ENCODE results near the gene KLF15. TPM values are rescaled to one million over a fixed set of nuclear protein-coding genes. Genes with fewer than 3 reads are reported as not detected.
"Not testable (repeated sequence)": the region's sequence is repeated elsewhere in the genome, so short reads cannot be mapped to it uniquely, and the experiment has no call there.

Gene KLF15
- total RNA-seq, 6 experiments from 2014 or later, result 0.63 to 1.2 (median 0.81) TPM

DNA sequence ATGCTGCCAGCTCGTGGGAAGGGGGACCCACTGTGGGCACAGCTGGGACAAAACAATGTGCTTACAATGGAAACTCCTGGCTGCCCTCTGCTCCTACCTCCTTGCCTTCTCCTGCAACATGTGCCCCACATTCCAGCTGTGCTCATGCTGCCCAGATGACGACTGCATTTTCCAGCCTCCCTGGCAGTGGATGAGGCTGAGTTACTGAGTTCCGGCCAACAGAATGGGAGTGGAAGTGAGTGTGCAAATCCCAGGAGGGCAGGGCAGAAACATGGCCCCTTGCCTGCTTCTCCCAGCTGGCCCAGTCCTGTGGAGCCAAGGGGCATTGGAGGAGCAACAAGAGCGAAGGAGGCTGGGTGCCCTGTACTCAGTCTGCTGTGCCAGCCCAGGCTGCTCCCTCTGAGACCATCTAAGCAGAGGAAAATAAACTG, 17.1 kb downstream of the KLF15 start:
- TF ChIP-seq CTCF (IDR thresholded peaks at IDR 0.05), result no peak
- no peaks in the 10 kb centered on the region for H3K9me3 Mint-ChIP-seq
- DNase-seq, result no peak
- H3K4me3 Mint-ChIP-seq, result no peak overlapping the region
- H3K27me3 Mint-ChIP-seq (ENCODE audit: insufficient read depth), result peaks cover 21% of the 10 kb centered on the region
- no peaks in the 10 kb centered on the region for H3K4me1 Mint-ChIP-seq (ENCODE audit: low read depth)
- H3K36me3 Mint-ChIP-seq (ENCODE audit: low read depth), result no peaks in the 10 kb centered on the region
- no peak overlapping the region for H3K27ac Mint-ChIP-seq

GRCh38 chr3:126339466-126339865, 17.7 kb downstream of the KLF15 start:
- H3K27me3 Mint-ChIP-seq (ENCODE audit: insufficient read depth), result peaks cover 21% of the 10 kb centered on the region
- no peaks in the 10 kb centered on the region for H3K9me3 Mint-ChIP-seq
- H3K36me3 Mint-ChIP-seq (ENCODE audit: low read depth), result no peaks in the 10 kb centered on the region
- no peaks in the 10 kb centered on the region for H3K4me1 Mint-ChIP-seq (ENCODE audit: low read depth)
- H3K27ac Mint-ChIP-seq, result no peak overlapping the region
- DNase-seq, result no peak
- TF ChIP-seq CTCF (IDR thresholded peaks at IDR 0.05), result no peak
- no peak overlapping the region for H3K4me3 Mint-ChIP-seq

GRCh38 chr3:126338790-126339288, 18.4 kb downstream of the KLF15 start:
- H3K4me1 Mint-ChIP-seq (ENCODE audit: low read depth), result no peaks in the 10 kb centered on the region
- no peak for TF ChIP-seq CTCF (IDR thresholded peaks at IDR 0.05)

DNA sequence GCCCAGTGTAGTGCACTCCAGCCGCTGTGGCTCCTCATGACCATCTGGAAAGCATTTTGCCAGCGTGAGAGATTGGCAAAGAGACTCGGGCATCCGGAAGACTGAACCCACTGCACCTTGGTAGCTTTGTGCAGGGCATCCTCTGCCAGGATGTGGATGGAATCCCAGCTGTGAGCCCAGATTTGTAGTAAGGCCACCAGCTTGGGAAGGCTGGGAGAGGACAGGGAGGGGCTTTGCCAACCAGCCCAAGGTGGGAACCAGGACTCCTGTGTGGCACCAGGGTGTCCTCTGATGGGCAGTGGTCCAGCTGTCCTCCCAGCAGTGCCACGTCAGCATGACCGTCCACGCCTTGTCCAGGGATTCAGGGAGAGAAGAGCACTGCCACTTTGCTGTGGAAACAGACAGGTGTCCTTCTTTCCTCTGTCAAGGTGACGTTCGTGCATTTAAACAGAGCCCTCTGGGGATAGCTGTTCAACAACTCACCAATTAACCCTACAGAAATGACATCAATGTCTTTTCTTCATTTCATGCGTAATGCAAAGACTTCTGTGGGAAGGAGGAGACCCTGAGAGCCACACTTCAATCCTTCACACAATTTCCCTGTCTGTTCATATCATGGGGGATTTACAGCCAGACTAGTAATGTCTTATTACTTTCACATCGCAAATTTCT, 19.1 kb downstream of the KLF15 start:
- no peaks in the 10 kb centered on the region for H3K4me1 Mint-ChIP-seq (ENCODE audit: low read depth)
- DNase-seq, result no peak
- TF ChIP-seq CTCF (IDR thresholded peaks at IDR 0.05), result no peak
- no peaks in the 10 kb centered on the region for H3K36me3 Mint-ChIP-seq (ENCODE audit: low read depth)
- H3K4me3 Mint-ChIP-seq, result no peak overlapping the region
- H3K27me3 Mint-ChIP-seq (ENCODE audit: insufficient read depth), result peaks cover 21% of the 10 kb centered on the region
- no peaks in the 10 kb centered on the region for H3K9me3 Mint-ChIP-seq
- no peak overlapping the region for H3K27ac Mint-ChIP-seq

More at GRCh38 chr3:126338790-126339288, 18.4 kb downstream of the KLF15 start:
- Mint-ChIP-seq H3K9me3 (no peaks in the 10 kb centered on the region), H3K36me3 (ENCODE audit: low read depth) (no peaks in the 10 kb centered on the region), H3K27ac (no peak overlapping the region), H3K4me3 (no peak overlapping the region), H3K27me3 (ENCODE audit: insufficient read depth) (peaks cover 21% of the 10 kb centered on the region)
- no peak for DNase-seq

DNA sequence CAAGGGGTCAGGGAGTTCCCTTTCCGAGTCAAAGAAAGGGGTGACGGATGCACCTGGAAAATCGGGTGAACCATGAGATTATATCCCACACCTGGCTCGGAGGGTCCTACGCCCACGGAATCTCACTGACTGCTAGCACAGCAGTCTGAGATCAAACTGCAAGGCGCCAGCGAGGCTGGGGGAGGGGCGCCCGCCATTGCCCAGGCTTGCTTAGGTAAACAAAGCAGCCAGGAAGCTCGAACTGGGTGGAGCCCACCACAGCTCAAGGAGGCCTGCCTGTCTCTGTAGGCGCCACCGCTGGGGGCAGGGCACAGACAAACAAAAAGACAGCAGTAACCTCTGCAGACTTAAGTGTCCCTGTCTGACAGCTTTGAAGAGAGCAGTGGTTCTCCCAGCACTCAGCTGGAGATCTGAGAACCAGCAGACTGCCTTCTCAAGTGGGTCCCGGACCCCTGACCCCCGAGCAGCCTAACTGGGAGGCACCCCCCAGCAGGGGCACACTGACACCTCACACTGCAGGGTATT, 25.3 kb downstream of the KLF15 start:
- H3K4me3 Mint-ChIP-seq; H3K27ac Mint-ChIP-seq; H3K4me1 Mint-ChIP-seq (ENCODE audit: low read depth); DNase-seq: not testable (repeated sequence)
- H3K9me3 Mint-ChIP-seq, result peaks cover 21% of the 10 kb centered on the region
- H3K36me3 Mint-ChIP-seq (ENCODE audit: low read depth), result peaks cover 13% of the 10 kb centered on the region
- H3K27me3 Mint-ChIP-seq (ENCODE audit: insufficient read depth), result peaks cover 13% of the 10 kb centered on the region

GRCh38 chr3:126329927-126330725, 27.1 kb downstream of the KLF15 start:
- Mint-ChIP-seq H3K27ac (no peak overlapping the region), H3K36me3 (ENCODE audit: low read depth) (peaks cover 17% of the 10 kb centered on the region), H3K4me1 (ENCODE audit: low read depth) (no peaks in the 10 kb centered on the region), H3K4me3 (no peak overlapping the region), H3K9me3 (peaks cover 25% of the 10 kb centered on the region), H3K27me3 (ENCODE audit: insufficient read depth) (peaks cover 18% of the 10 kb centered on the region)
- no peak for TF ChIP-seq CTCF (IDR thresholded peaks at IDR 0.05)
- DNase-seq, result no peak
